Uterine smooth muscle cell (primary cell): ENCODE measurements around the gene CPLX3. TPM values are rescaled to one million over a fixed set of nuclear protein-coding genes. Genes with fewer than 3 reads are reported as not detected.

Source experiments
- total RNA-seq: library from RNA; depleted of rRNA; stranded (reverse); fragments of >200 nt; gene quantifications from 2 replicates; pipeline ENCODE4 v1.2.3, GENCODE V29; 2014

CPLX3 gene, protein sequence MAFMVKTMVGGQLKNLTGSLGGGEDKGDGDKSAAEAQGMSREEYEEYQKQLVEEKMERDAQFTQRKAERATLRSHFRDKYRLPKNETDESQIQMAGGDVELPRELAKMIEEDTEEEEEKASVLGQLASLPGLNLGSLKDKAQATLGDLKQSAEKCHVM
- total RNA-seq = not detected in 2 replicates

DNA sequence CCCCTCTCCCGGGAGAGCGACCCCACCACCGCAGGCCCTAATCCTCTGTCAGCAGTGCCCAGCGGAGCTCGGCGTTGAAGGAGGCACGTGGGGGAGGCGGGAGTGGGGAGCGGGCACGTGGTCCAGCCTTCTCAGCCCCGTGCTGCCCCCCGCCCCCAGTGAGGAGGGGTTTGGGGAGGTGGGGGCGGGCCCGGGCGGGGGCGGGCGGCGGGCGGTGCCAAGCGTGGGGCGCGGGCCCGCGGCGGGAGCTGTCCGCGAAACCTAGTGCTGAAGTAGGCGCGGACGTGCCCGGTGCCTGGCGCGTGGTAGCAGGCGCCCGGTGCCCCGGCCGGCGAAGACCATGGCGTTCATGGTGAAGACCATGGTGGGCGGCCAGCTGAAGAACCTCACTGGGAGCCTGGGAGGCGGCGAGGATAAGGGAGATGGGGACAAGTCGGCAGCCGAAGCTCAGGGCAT lies at the start of gene CPLX3:
TSS of gene CPLX3 (plus strand) at position 264 of the 456 bp plus-strand sequence. CDS start at position 341, 77 bp downstream.

DNA sequence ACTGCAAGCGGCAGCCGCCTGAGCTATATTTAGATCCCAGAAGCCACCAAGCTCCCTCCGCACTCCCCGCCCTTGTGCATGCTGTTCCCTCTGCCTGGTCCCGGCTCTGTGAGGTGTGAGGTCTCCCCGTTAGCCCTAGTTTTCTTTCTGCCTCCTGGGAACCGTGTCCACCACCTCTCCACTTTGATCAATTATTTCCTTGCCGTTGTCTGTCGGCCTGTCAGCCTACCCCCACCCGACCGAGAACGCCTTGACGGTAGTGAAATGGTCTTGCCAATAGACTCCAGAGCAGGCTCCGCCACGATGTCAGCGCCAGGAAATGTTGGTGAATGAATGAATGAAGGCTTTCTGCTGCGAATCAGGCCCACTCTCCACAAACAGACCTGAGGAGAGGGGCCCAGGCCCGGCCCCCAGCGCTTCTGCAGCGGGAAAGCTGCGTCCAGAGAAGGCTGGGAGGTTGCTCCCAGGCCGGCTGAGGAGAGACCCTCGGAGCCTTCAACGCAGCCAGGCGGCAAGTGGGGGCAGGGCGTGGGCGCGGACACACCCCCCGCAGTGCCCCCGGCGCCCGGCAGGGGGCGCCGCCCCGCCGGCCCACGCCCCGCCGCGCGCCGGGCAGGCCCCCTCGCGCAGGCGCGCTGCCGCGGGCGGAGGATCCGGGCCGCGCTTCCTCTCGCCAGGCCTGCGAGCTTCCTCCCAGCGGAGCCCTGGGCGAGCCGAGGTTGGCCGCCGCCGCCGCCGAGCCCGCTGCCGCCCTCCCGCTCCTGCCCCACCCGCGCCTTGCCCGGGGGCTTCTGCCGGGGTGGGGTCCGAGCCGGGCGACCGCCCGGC lies 44.8 kb upstream of the CPLX3 start, which contains the start of gene CSK:
TSS of gene CSK (plus strand) at position 650 of the 828 bp plus-strand sequence. CDS start 16,218 bp downstream, outside the sequence.

DNA sequence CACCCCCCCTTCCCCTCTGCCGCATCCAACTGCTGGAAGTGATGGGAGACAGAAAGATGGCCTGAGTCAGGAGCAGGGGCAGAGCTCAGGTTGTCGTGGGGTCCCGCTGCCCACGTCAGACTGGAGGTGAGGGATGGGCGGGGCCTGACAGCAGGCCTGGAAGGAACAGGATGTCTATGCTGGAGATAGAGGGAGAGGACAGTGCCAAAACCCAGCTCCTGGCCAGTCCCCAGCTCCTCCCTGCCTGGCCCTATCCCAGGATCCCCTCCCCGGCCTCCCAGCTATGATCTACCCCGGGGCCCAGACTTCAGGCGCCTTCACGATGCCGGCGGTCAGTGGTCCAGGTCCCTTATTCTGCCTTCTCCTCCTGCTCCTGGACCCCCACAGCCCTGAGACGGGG lies 13.9 kb upstream of the CPLX3 start, which contains the start of gene LMAN1L:
TSS of gene LMAN1L (plus strand) at position 303 of the 400 bp plus-strand sequence. CDS start at position 323, 20 bp downstream.

DNA sequence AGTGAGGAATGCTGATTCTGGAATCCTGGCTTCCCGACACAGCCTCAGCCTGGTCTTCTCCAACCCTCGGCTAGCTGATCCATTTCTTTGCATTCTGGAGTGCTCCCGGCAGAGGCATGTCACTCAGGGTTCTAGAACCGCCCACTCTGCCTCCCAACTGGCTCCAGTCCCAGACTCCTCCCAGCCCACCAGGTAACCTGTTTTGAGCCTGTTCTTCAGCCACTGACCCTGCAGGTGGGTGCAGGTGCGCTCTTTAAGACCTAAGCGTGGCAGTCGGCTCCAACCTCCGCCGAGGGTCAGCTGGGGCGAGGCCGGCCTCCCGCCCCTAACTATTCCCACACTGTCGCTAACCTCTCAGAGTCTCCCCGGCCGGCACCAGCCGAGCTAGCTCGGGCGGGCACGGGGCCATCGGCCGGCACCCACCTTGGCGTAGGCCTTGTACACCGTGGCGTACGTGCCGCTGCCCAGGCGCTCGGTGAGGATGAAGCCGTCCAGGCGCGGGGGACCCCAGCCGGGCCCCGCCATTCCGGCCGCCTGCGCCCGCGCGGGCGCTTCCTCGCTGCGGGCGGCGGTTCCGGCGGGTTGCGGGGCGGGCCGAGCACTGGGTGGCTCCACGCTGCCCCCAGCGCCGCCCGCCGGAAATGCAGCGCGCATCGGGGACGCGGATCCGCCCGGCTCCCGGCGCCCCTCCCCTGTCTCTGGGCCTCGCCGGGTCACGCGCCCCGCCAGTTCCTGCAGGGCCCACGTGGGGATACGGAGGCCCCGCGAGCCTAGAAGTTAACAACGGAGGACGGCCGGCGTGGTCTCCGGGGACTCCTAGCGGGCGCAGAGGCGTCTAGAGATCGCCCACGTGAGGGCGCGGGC lies 16.4 kb downstream of the CPLX3 start, which contains the start of gene ULK3:
TSS of gene ULK3 (minus strand) at position 576 of the 864 bp plus-strand sequence. CDS start at position 525, 51 bp downstream.

DNA sequence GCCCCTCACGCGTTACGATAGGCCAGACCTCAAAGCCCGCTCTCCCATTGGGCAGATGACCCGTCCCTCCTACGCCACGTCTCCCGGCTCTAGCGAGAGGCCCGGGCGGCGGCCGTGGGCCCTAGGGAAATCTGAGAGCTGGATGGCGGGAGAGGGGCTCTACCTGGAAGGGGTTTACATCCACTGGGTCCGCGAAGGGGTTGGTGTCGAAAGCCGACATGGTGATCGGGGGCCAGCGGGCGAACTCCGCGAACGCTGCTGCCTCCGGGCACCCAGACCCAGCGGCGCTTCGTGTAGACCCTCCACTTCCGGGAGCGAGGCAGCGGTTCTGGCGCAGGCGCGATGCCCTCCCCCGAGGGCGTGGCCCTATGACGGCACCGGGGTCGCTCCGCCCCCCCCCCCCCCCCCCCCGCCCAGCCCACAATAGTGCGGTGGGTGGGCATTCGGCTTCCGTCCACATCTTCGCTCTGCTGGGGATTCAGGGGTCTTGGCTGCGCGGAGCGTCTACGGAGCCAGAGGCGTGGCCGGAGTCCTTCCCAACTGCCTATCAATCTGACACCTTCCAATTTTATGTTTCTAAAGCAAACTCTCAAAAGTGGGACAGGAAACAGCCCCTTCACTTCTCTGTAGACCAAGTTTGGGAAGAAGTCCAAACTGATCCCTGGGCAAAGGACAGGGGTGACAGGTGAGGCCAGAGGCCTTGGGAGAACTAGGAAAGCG lies 46.8 kb downstream of the CPLX3 start, which contains the start of gene SCAMP2:
TSS of gene SCAMP2 (minus strand) at position 330 of the 720 bp plus-strand sequence. CDS start at position 220, 110 bp downstream.

Other genes starting within 250 kb of the CPLX3 start
- 57.1 and 60.5 TPM in 2 replicates for gene CLK3, start 210.8 kb upstream of the CPLX3 start, total RNA-seq
- 11.4 and 15.4 TPM in 2 replicates for gene EDC3, start 130.6 kb upstream of the CPLX3 start, total RNA-seq
- 0.12 TPM in 1 of 2 replicates, not detected in the other for gene CYP1A1, start 101.1 kb upstream of the CPLX3 start, total RNA-seq
- not detected in 2 replicates for gene CYP1A2, start 77.8 kb upstream of the CPLX3 start, total RNA-seq
- 26.5 and 32.9 TPM in 2 replicates for gene CSK, start 44.5 kb upstream of the CPLX3 start, total RNA-seq
- gene LMAN1L, start 13.8 kb upstream of the CPLX3 start, total RNA-seq = 0.11 TPM in 1 of 2 replicates, not detected in the other
- gene ULK3, start 16.5 kb downstream of the CPLX3 start, total RNA-seq = 15.2 and 15.8 TPM in 2 replicates
- gene SCAMP2, start 46.7 kb downstream of the CPLX3 start, total RNA-seq = 21.2 and 22.6 TPM in 2 replicates
- gene MPI, start 63.4 kb downstream of the CPLX3 start, total RNA-seq = 59.5 and 65.6 TPM in 2 replicates
- 48.5 and 56.0 TPM in 2 replicates for gene FAM219B, start 80.2 kb downstream of the CPLX3 start, total RNA-seq
- gene COX5A, start 111.4 kb downstream of the CPLX3 start, total RNA-seq = 34.6 and 45.7 TPM in 2 replicates
- gene RPP25, start 130.1 kb downstream of the CPLX3 start, total RNA-seq = 2.1 and 2.9 TPM in 2 replicates
- 0.44 and 2.0 TPM in 2 replicates for gene SCAMP5, start 168.9 kb downstream of the CPLX3 start, total RNA-seq
- 9.2 and 16.0 TPM in 2 replicates for gene PPCDC, start 197.0 kb downstream of the CPLX3 start, total RNA-seq